Suppressor macrophage treated with lipopolysaccharide for 4 hours (primary cell): ENCODE results near the gene MED13.
"Not testable (repeated sequence)": the region's sequence is repeated elsewhere in the genome, so short reads cannot be mapped to it uniquely, and the experiment has no call there.

Experiments
- DNase-seq: peaks from one replicate; pipeline ENCODE4 v3.0.0-alpha.2; 2020

Gene MED13

GRCh38 chr17:61904094-61904710 lies 160.9 kb downstream of the MED13 start:
- DNase-seq: no peak

DNA sequence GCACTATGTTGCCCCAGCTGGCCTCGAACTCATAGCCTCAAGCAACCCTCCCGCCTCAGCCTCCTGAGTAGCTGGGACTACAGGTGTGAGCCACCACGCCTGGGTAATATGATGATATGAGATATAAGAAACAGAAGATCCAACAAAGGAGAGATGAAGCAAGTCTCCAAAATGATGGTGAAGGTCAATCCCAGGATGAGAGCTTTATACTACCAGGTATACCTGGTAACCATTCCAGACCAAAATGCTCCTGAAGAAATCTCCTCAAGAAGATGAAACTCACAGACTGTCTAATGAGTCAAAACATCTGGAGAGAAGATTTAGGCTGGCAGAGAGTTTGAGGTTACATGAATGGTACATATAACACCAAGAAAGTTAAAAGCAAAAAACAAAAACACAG lies 161.8 kb downstream of the MED13 start:
- DNase-seq: no peak

GRCh38 chr17:61897548-61898180 lies 167.4 kb downstream of the MED13 start:
- no peak for DNase-seq

DNA sequence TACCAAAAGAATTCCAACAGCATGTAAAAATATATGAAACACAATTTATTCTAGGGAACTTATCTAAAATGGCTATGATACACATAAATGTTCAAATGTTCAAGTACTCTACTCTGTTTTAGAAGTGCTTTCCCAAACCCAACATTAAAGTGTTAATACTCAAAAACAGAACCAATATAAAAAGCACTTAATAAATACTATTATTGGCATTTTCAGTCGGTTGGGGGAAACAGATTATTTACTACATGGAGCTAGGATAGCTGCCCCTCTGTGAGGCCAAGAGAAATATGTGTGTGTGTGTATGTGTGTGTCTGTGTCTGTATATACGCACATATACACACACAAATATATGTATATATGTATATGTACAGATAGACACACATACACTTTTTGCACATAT lies 169.7 kb downstream of the MED13 start:
- no peak for DNase-seq

DNA sequence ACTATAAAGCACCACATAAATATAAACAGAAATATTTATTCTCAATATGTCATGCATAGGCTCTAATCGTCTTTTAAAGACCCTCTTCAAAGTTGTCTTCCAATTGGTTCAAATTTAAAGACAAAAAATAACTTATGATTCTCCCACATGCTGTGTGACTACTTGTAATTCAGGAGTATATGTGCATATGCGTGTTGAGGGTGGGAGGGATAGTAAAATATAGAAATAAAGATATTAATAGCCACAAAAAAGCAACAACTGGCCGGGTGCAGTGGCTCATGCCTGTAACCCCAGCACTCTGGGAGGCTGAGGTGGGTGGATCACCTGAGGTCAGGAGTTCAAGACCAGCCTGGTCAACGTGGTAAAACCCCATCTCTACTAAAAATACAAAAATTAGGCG lies 170.8 kb downstream of the MED13 start:
- DNase-seq: not testable (repeated sequence)
